HEK293 (cell line): ENCODE results near the gene IGFBP4.

Experiments used
- CTCF ChIA-PET: fragments of 350-600 bp; formaldehyde crosslinking; extraction: SDS; loops from one replicate; lab custom pipeline; 2021; ENCODE audit warnings: antibody characterized with exemption; lab: Yijun Ruan, JAX
- POLR2A ChIA-PET: fragments of 300-600 bp; formaldehyde crosslinking; extraction: SDS; loops from one replicate; lab custom pipeline; 2020; ENCODE audit warnings: antibody characterized with exemption, inconsistent platforms; lab: Yijun Ruan, JAX
- H3K27ac ChIP-seq: fragments of 200-500 bp; sonication (Bioruptor generic); 2 replicates; pipeline ENCODE4 v1.5.1; 2014; ENCODE audit warnings: low read depth, low read length, control low read depth, inconsistent platforms; ENCODE audit errors: extremely low read depth
- H3K36me3 ChIP-seq, 2 experiments: fragments of 200-500 bp in 1 of 2; sonication (Bioruptor generic) in 1 of 2; 1 replicate in 1 of 2; 2 replicates in 1 of 2; pipeline ENCODE4 v1.5.1; 2014 to 2017; ENCODE audit warnings: inconsistent platforms in 2 of 2, low read length in 2 of 2; ENCODE audit not compliant: control insufficient read depth in 2 of 2, insufficient read depth in 1 of 2
- H3K4me1 ChIP-seq: fragments of 200-500 bp; sonication (Bioruptor generic); 2 replicates; pipeline ENCODE4 v1.5.1; 2014; ENCODE audit warnings: mild to moderate bottlenecking, low read length, inconsistent platforms; ENCODE audit not compliant: control insufficient read depth, insufficient read depth
- H3K4me3 ChIP-seq: 2 replicates; pipeline ENCODE4 v1.5.1; 2011; ENCODE audit warnings: low read depth, mild to moderate bottlenecking, control low read depth, low read length, moderate library complexity
- H3K9me3 ChIP-seq: fragments of 200-500 bp; sonication (Bioruptor generic); 2 replicates; pipeline ENCODE4 v1.5.1; 2014; ENCODE audit warnings: low read depth, low read length, inconsistent platforms; ENCODE audit not compliant: control insufficient read depth, insufficient read depth
- ATF2 ChIP-seq: fragments of 450-650 bp; formaldehyde crosslinking; IDR thresholded peaks from 2 replicates; pipeline ENCODE4 v1.5.1; 2016; ENCODE audit warnings: missing biosample characterization, missing genetic modification characterization, low read depth
- BCL6B ChIP-seq: fragments of 450-650 bp; formaldehyde crosslinking; IDR thresholded peaks from 2 replicates; pipeline ENCODE4 v1.5.1; 2017; ENCODE audit warnings: missing biosample characterization, missing genetic modification characterization
- KLF17 ChIP-seq: fragments of 450-650 bp; formaldehyde crosslinking; IDR thresholded peaks from 2 replicates; pipeline ENCODE4 v1.5.1; 2016; ENCODE audit warnings: missing biosample characterization, missing genetic modification characterization
- PRDM1 ChIP-seq: fragments of 450-650 bp; formaldehyde crosslinking; IDR thresholded peaks from 2 replicates; pipeline ENCODE4; 2016; ENCODE audit warnings: missing biosample characterization, missing genetic modification characterization
- PRDM2 ChIP-seq: fragments of 450-650 bp; formaldehyde crosslinking; IDR thresholded peaks from 2 replicates; pipeline ENCODE4 v1.5.1; 2016; ENCODE audit warnings: missing biosample characterization, missing genetic modification characterization, borderline replicate concordance
- PRDM6 ChIP-seq: fragments of 450-650 bp; formaldehyde crosslinking; IDR thresholded peaks from 2 replicates; pipeline ENCODE4 v1.5.1; 2017; ENCODE audit warnings: missing biosample characterization, missing genetic modification characterization
- SALL2 ChIP-seq: fragments of 450-650 bp; formaldehyde crosslinking; IDR thresholded peaks from 2 replicates; pipeline ENCODE4 v1.5.0; 2017; ENCODE audit warnings: missing biosample characterization, mild to moderate bottlenecking, missing genetic modification characterization, borderline replicate concordance
- ZNF26 ChIP-seq: fragments of 450-650 bp; formaldehyde crosslinking; IDR thresholded peaks from 2 replicates; pipeline ENCODE4 v1.5.1; 2016; ENCODE audit warnings: missing biosample characterization, missing genetic modification characterization
- ZNF302 ChIP-seq: fragments of 450-650 bp; formaldehyde crosslinking; IDR thresholded peaks from 2 replicates; pipeline ENCODE4 v1.5.1; 2016; ENCODE audit warnings: missing biosample characterization, missing genetic modification characterization, low read depth
- ZNF433 ChIP-seq: fragments of 450-650 bp; formaldehyde crosslinking; IDR thresholded peaks from 2 replicates; pipeline ENCODE4 v1.5.1; 2016; ENCODE audit warnings: missing biosample characterization, missing genetic modification characterization, low read depth
- ZNF544 ChIP-seq: fragments of 450-650 bp; formaldehyde crosslinking; IDR thresholded peaks from 2 replicates; pipeline ENCODE4 v1.5.0; 2017; ENCODE audit warnings: missing biosample characterization, missing genetic modification characterization
- ZNF561 ChIP-seq: fragments of 450-650 bp; IDR thresholded peaks from 2 replicates; pipeline ENCODE4 v1.5.1; 2018; ENCODE audit warnings: missing biosample characterization, missing genetic modification characterization, borderline replicate concordance
- ZNF624 ChIP-seq: fragments of 450-650 bp; formaldehyde crosslinking; IDR thresholded peaks from 2 replicates; pipeline ENCODE4 v1.5.1; 2017; ENCODE audit warnings: missing biosample characterization, missing genetic modification characterization
- ZNF629 ChIP-seq: fragments of 450-650 bp; formaldehyde crosslinking; IDR thresholded peaks from 2 replicates; pipeline ENCODE4 v1.5.1; 2017; ENCODE audit warnings: missing biosample characterization, missing genetic modification characterization
- ZNF664 ChIP-seq: fragments of 450-650 bp; formaldehyde crosslinking; IDR thresholded peaks from 2 replicates; pipeline ENCODE4 v1.5.1; 2016; ENCODE audit warnings: missing biosample characterization, missing genetic modification characterization
- ZNF777 ChIP-seq: fragments of 450-650 bp; formaldehyde crosslinking; IDR thresholded peaks from 2 replicates; pipeline ENCODE4 v1.5.1; 2017; ENCODE audit warnings: missing biosample characterization, missing genetic modification characterization, borderline replicate concordance

The IGFBP4 gene

GRCh38 chr17:40496170-40496569 lies 52.9 kb downstream of the IGFBP4 start (continued):
- TF ChIP-seq PRDM2 (tag by site-specific recombination) (no peak), ZNF777 (no peak), ZNF433 (tag by site-specific recombination) (no peak)

GRCh38 chr17:40496634-40497420 lies 53.6 kb downstream of the IGFBP4 start:
- TF ChIP-seq ZNF26 (tag by site-specific recombination) (no peak), PRDM6 (tag by site-specific recombination) (no peak), ZNF664 (tag by site-specific recombination) (peak; percentile 97), SALL2 (tag by site-specific recombination) (no peak), BCL6B (tag by site-specific recombination) (no peak)
- Histone ChIP-seq H3K9me3 (no peaks in the 10 kb centered on the region), H3K4me1 (no peaks in the 10 kb centered on the region; the same call in 1 of the 2 replicates), H3K27ac (no peak overlapping the region), H3K4me3 (no peak overlapping the region), H3K36me3 (no peaks in the 10 kb centered on the region)
- CTCF ChIA-PET: interaction anchor here (0.7 to 5.1 kb wide), 8 partner anchors 14 to 468 kb away, joined by 3 to 33 read pairs (median 4); no protein-coding TSS in a partner anchor
- POLR2A ChIA-PET: interaction anchor here (0.6 to 1.4 kb wide), 2 partner anchors 7 to 21 kb away, joined by 6 to 8 read pairs; no protein-coding TSS in a partner anchor

- Histone ChIP-seq H3K36me3 (no peaks in the 10 kb centered on the region), H3K4me1 (no peaks in the 10 kb centered on the region; the same call in 1 of the 2 replicates), H3K9me3 (no peaks in the 10 kb centered on the region), H3K27ac (no peak overlapping the region), H3K4me3 (no peak overlapping the region)
- ChIA-PET POLR2A (interaction anchor here (0.5 to 1.4 kb wide), 7 partner anchors 7 to 132 kb away, joined by 3 to 8 read pairs (median 3); no protein-coding TSS in a partner anchor), CTCF (interaction anchor here (0.6 to 5.1 kb wide), 10 partner anchors 11 to 141 kb away, joined by 3 to 33 read pairs (median 4); no protein-coding TSS in a partner anchor)
- TF ChIP-seq ATF2 (tag by site-specific recombination): 0 out of 2 replicates have a peak, but pooled peaks have one; percentile 8
- 0 out of 2 replicates have a peak, but pooled peaks have one; percentile 25 for TF ChIP-seq PRDM1
- TF ChIP-seq ZNF624 (tag by site-specific recombination): no peak
- no peak for TF ChIP-seq ZNF302 (tag by site-specific recombination)
- no peak for TF ChIP-seq ZNF561 (tag by site-specific recombination)
- TF ChIP-seq KLF17 (tag by site-specific recombination): peak; percentile 62; the same call in 1 of the 2 replicates
- TF ChIP-seq ZNF629 (tag by site-specific recombination): peak; percentile 43; the same call in 1 of the 2 replicates
- no peak for TF ChIP-seq ZNF544 (tag by site-specific recombination)
Observed at GRCh38 chr17:40497695-40498094, 54.4 kb downstream of the IGFBP4 start.
